T-helper 1 cell (primary cell): Measurements from ENCODE around the gene PARD3B.
A peak's percentile ranks its signal among the peaks of the same experiment; 100 is the strongest.

ENCODE experiments used
- DNase-seq, 5 donors: peaks; one replicate each; pipeline ENCODE4 v3.0.0-alpha.2; 2012 to 2020

PARD3B gene

GRCh38 chr2:205022841-205023240, 477.6 kb downstream of the PARD3B start:
- no peak for DNase-seq

GRCh38 chr2:205024822-205025518, 479.7 kb downstream of the PARD3B start:
- peak in 1 of 5 donors; percentile 84 for DNase-seq

- peak in 1 of 5 donors; percentile 11 for DNase-seq
Measured at GRCh38 chr2:205025580-205026240, 480.4 kb downstream of the PARD3B start.

GRCh38 chr2:205030695-205031094, 485.4 kb downstream of the PARD3B start:
- no peak for DNase-seq

- no peak for DNase-seq
Measured at GRCh38 chr2:205032093-205032551, 486.8 kb downstream of the PARD3B start.

- no peak for DNase-seq
Measured at GRCh38 chr2:205033431-205033830, 488.2 kb downstream of the PARD3B start.

GRCh38 chr2:205034034-205034433, 488.8 kb downstream of the PARD3B start:
- DNase-seq: no peak

GRCh38 chr2:205040323-205040722, 495.0 kb downstream of the PARD3B start:
- DNase-seq: no peak

- DNase-seq: no peak
Measured at GRCh38 chr2:205041472-205042130, 496.3 kb downstream of the PARD3B start.

- DNase-seq: no peak
Measured at GRCh38 chr2:205043285-205043684, 498.0 kb downstream of the PARD3B start.

- DNase-seq: no peak
Measured at GRCh38 chr2:205045706-205046105, 500.4 kb downstream of the PARD3B start.

- DNase-seq: no peak
Measured at GRCh38 chr2:205047273-205047839, 502.1 kb downstream of the PARD3B start.

- no peak for DNase-seq
Measured at GRCh38 chr2:205051417-205051816, 506.1 kb downstream of the PARD3B start.

GRCh38 chr2:205052781-205053180, 507.5 kb downstream of the PARD3B start:
- DNase-seq: no peak

- DNase-seq: no peak
Measured at GRCh38 chr2:205053827-205054410, 508.6 kb downstream of the PARD3B start.

GRCh38 chr2:205054789-205055188, 509.5 kb downstream of the PARD3B start:
- no peak for DNase-seq

GRCh38 chr2:205055251-205055650, 510.0 kb downstream of the PARD3B start:
- no peak for DNase-seq

- DNase-seq: no peak
Measured at GRCh38 chr2:205056151-205056561, 510.9 kb downstream of the PARD3B start.

- DNase-seq: peak in 1 of 5 donors; percentile 62
Measured at GRCh38 chr2:205058409-205058808, 513.1 kb downstream of the PARD3B start.

GRCh38 chr2:205060269-205060668, 515.0 kb downstream of the PARD3B start:
- DNase-seq: no peak

- no peak for DNase-seq
Measured at GRCh38 chr2:205066081-205066480, 520.8 kb downstream of the PARD3B start.

- DNase-seq: no peak
Measured at GRCh38 chr2:205069928-205070327, 524.7 kb downstream of the PARD3B start.

GRCh38 chr2:205070889-205071288, 525.6 kb downstream of the PARD3B start:
- no peak for DNase-seq
